Right cardiac atrium (tissue), 5 donors: ENCODE results near the gene ADAM30. TPM values are rescaled to one million over a fixed set of nuclear protein-coding genes. Genes with fewer than 3 reads are reported as not detected.

ENCODE experiments used
- ATAC-seq, 2 donors: fragments of 200-7000 bp; cut with Tn5 transposase; one replicate each; pipeline versions ENCODE4 v1.8.0 to v1.9.1; 2020; ENCODE audit warnings: moderate library complexity in 2 of 2, mild to moderate bottlenecking in 1 of 2
- DNase-seq, 3 donors: peaks; one replicate each; pipeline ENCODE4 v3.0.0-alpha.2; 2020
- H3K27ac ChIP-seq: one replicate; pipeline ENCODE4 v1.5.1; 2013; ENCODE audit warnings: mild to moderate bottlenecking, low read length, control low read depth, moderate library complexity
- H3K27me3 ChIP-seq: one replicate; pipeline ENCODE4 v1.6.1; 2013; ENCODE audit not compliant: control insufficient read depth, insufficient read depth
- H3K4me1 ChIP-seq: one replicate; pipeline ENCODE4 v1.6.1; 2013; ENCODE audit warnings: low read length; ENCODE audit not compliant: control insufficient read depth, insufficient read depth
- H3K4me3 ChIP-seq: one replicate; pipeline ENCODE4 v1.5.1; 2013; ENCODE audit warnings: low read length, control low read depth
- H3K9me3 ChIP-seq: one replicate; pipeline ENCODE4 v1.6.1; 2013; ENCODE audit warnings: low read length; ENCODE audit not compliant: control insufficient read depth
- WGBS: extraction: QIAGEN DNeasy Blood & Tissue Kit; methylation state at CpG from one replicate; pipeline ENCODE4 v1.1.7; 2013; 5-methylcytosine and 5-hydroxymethylcytosine counted together
- intact Hi-C, 4 donors: fragments of 100-400 bp; cut with DNase I; formaldehyde crosslinking; loops; one replicate each; pipeline versions ENCODE4 v1.11.0 to v1.14.0; 2022 to 2023
- polyA plus RNA-seq: library from polyadenylated mRNA; stranded (reverse); fragments of 200-250 nt; gene quantifications from one replicate; pipeline ENCODE4 v1.2.3, GENCODE V29; 2013
- total RNA-seq, 4 donors: library from RNA; stranded (reverse); fragmentation: NEBNext Ultra II Directional; extraction: Animal tissue kit (Norgen Biotek cat#: 25700); gene quantifications; one replicate each; pipeline ENCODE4 v1.2.1, GENCODE V29; 2021
- donor health status: healthy with polysubstance abuse.
- donor health status: DM: no; HTN: yes; CAD: no.
- donor health status: DM: no; HTN: no; CAD: no.
- donor health status: DM: no; HTN: yes; CAD: no; lungs with severe emphysema.
- donor health status: DM: yes; HTN: yes; CAD: no.

Gene ADAM30
- total and polyA plus RNA-seq, 5 donors = not detected

GRCh38 chr1:119887427-119887826 lies 8.9 kb downstream of the ADAM30 start:
- Histone ChIP-seq H3K4me1 (no peaks in the 10 kb centered on the region), H3K27me3 (no peaks in the 10 kb centered on the region), H3K4me3 (no peak overlapping the region), H3K27ac (no peak overlapping the region), H3K9me3 (peaks cover 1% of the 10 kb centered on the region)
- DNase-seq (no peak), ATAC-seq (no peak)
- intact Hi-C loops = no loop called here

DNA sequence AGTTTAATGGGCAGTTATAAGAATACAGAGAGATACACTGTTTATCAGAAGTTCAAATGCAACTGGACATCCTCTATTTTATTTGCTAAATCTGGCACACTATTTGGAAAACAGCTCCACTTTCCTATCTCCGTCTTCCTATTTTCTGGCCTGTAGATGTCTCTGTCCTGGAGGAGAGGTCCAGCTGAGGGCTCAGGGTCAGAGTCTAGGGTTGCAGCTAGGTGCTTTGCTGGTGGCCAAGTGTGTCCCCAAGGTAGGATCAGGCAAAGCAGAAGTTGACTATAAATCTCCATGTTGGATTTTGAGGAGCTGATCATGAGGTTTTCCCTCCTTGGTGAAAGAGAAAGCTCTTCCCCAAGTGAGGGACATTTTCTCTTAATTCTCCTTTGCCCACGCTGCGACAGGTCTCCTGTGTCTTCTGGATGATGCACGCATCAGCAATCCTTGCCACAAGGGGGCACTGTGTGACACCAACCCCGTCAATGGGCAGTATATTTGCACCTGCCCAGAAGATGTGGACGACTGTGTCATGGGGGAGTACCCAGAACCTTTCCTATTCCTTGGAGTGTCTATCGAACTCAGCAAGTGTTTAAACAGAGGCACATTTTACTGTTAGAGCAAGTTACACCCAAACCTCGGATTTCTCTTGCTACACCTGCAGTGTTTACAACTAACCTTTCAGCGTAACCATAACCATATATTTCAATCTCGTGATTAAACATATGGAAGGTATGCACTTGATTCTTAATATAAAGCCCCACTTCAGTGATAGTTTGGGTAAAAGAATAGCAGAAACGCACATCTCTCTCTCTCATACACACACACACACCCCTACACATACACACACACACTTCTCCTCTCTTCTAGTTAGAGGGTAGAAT lies 10.2 kb downstream of the ADAM30 start:
- intact Hi-C loops = no loop called here
- Histone ChIP-seq H3K4me1 (no peaks in the 10 kb centered on the region), H3K9me3 (peaks cover 1% of the 10 kb centered on the region), H3K27ac (no peak overlapping the region), H3K4me3 (no peak overlapping the region), H3K27me3 (no peaks in the 10 kb centered on the region)
- 56% methylated on average over 11 of the region's 11 CpGs for WGBS
- ATAC-seq = peak; percentile 56 to 57
- peak in 2 of 3 donors; percentile 55 to 78 for DNase-seq

DNA sequence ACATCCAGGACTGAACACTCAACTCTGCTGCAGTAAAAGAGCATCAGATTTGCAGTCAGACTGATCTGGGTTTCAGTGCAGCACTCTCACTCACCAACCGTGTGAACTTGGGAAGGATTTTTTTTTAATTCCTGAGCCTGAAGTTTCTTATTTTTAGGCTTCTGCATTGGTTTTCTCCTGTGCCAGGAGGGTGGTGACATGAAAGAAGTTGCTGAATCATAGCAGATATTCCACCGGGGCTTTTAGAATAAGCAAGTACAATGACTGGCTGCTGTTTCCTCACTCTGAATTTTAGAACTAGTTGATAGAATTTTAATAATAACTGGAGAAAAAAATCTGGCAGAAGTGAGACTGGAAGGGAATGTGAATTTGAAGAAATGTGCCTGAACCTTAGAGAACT lies 11.6 kb downstream of the ADAM30 start:
- WGBS = 34% methylated on average over 2 of the region's 2 CpGs
- Histone ChIP-seq H3K4me3 (no peak overlapping the region), H3K27me3 (no peaks in the 10 kb centered on the region), H3K9me3 (peaks cover 1% of the 10 kb centered on the region), H3K4me1 (no peaks in the 10 kb centered on the region), H3K27ac (no peak overlapping the region)
- intact Hi-C loops = no loop called here
- DNase-seq (no peak), ATAC-seq (peak in 1 of 2 donors; percentile 54)

DNA sequence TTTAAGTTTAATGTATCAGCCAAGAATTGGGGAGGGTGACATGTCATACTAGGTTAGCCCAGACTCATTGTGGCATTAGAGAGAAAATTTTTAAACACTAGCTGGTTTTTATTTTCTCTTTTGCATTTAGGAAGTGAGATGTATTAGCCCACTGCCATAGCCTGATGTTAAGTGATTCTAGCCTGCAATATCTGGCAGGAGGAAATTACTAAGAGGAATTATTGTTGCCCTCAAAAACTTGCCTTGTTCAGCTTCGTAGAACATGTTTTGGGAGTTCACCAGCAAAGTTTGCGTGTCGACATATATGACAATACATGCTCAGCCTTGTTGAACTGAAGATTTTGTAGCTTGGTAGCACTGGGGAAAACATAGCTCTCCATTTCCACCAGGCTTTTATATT lies 12.5 kb downstream of the ADAM30 start:
- no peak for ATAC-seq
- H3K4me3 ChIP-seq = no peak overlapping the region
- WGBS = 90% methylated on average over 3 of the region's 3 CpGs
- no peaks in the 10 kb centered on the region for H3K4me1 ChIP-seq
- peaks cover 1% of the 10 kb centered on the region for H3K9me3 ChIP-seq
- intact Hi-C loops = no loop called here
- H3K27ac ChIP-seq = no peak overlapping the region
- DNase-seq = no peak
- no peaks in the 10 kb centered on the region for H3K27me3 ChIP-seq

GRCh38 chr1:119882132-119883049 lies 13.9 kb downstream of the ADAM30 start:
- no peaks in the 10 kb centered on the region for H3K4me1 ChIP-seq
- DNase-seq = no peak
- 64% methylated on average over 5 of the region's 5 CpGs for WGBS
- H3K4me3 ChIP-seq = no peak overlapping the region
- peak in 1 of 2 donors; percentile 43 for ATAC-seq
- intact Hi-C loops = no loop called here
- H3K27ac ChIP-seq = no peak overlapping the region
- H3K27me3 ChIP-seq = no peaks in the 10 kb centered on the region
- H3K9me3 ChIP-seq = no peaks in the 10 kb centered on the region

GRCh38 chr1:119879510-119880434 lies 16.5 kb downstream of the ADAM30 start:
- no peak overlapping the region for H3K4me3 ChIP-seq
- ATAC-seq (no peak), DNase-seq (no peak)
- no peaks in the 10 kb centered on the region for H3K9me3 ChIP-seq
- WGBS = 84% methylated on average over 12 of the region's 12 CpGs
- intact Hi-C loops = no loop called here
- H3K27me3 ChIP-seq = no peaks in the 10 kb centered on the region
- no peaks in the 10 kb centered on the region for H3K4me1 ChIP-seq
- H3K27ac ChIP-seq = no peak overlapping the region

DNA sequence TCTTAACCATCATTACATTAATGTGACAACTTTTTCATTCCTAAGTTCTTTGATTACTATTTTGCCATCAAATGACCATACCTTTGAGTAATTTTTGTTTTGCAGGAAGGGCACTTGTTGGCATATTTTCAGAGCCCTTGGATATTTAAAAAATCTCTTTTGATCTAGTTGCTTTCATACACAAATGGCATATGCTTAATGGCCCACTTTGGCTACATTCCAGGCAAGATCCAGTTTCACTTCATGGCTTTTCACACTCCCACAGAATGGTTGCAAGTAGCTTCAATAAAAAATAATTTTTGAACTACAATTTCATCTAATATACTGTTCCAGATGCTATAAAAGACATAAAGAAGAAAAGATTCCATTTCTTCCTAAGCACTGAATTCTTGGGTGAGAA lies 18.1 kb downstream of the ADAM30 start:
- no peak overlapping the region for H3K27ac ChIP-seq
- H3K4me1 ChIP-seq = peaks cover 3% of the 10 kb centered on the region
- ATAC-seq (no peak), DNase-seq (no peak)
- H3K4me3 ChIP-seq = no peak overlapping the region
- no peaks in the 10 kb centered on the region for H3K27me3 ChIP-seq
- H3K9me3 ChIP-seq = no peaks in the 10 kb centered on the region
- intact Hi-C loops = no loop called here

DNA sequence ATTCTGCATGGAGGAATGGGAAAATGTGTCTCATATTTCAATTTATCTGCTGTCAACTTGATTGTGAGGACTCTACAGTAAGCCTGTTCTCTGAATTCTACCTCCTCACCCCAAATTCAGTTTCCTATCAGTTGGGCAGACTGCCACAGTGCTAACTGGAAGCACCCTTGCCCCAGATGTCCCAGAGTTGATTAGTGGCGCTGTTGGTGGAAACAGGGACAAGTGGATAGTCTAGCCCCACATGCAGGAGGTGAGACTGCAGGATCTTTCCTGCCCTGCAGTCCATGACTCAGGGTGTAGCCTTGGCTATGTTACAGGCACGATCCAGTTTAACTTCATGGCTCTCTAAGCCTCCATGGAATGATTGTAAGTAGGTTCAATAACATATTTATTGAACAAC lies 22.1 kb downstream of the ADAM30 start:
- intact Hi-C loops = no loop called here
- no peak for ATAC-seq
- Histone ChIP-seq H3K9me3 (no peaks in the 10 kb centered on the region), H3K27ac (no peak overlapping the region), H3K4me1 (peaks cover 9% of the 10 kb centered on the region), H3K4me3 (no peak overlapping the region), H3K27me3 (no peaks in the 10 kb centered on the region)
- WGBS = 75% methylated on average over 2 of the region's 2 CpGs
- no peak for DNase-seq

- Histone ChIP-seq H3K4me1 (peaks cover 9% of the 10 kb centered on the region), H3K4me3 (no peak overlapping the region), H3K27ac (no peak overlapping the region), H3K27me3 (no peaks in the 10 kb centered on the region), H3K9me3 (no peaks in the 10 kb centered on the region)
- ATAC-seq (peak; percentile 27 to 49), DNase-seq (no peak)
- WGBS = 61% methylated on average over 4 of the region's 4 CpGs
- intact Hi-C loops = no loop called here
Observed at GRCh38 chr1:119873135-119874015, 22.9 kb downstream of the ADAM30 start.

GRCh38 chr1:119871881-119872280 lies 24.4 kb downstream of the ADAM30 start:
- WGBS = 85% methylated on average over 4 of the region's 4 CpGs
- Histone ChIP-seq H3K4me3 (no peak overlapping the region), H3K9me3 (no peaks in the 10 kb centered on the region), H3K27ac (no peak overlapping the region), H3K27me3 (no peaks in the 10 kb centered on the region), H3K4me1 (peaks cover 9% of the 10 kb centered on the region)
- ATAC-seq (no peak), DNase-seq (no peak)
- intact Hi-C loops = no loop called here
